DOHH2 (cell line): ENCODE data around the gene LYPD5.

Experiments
- CTCF ChIP-seq: fragments of 200-600 bp; sonication (generic); IDR thresholded peaks from one replicate; pipeline ENCODE4 v1.5.1; 2014; ENCODE audit warnings: antibody characterized with exemption, mild to moderate bottlenecking, low read depth, low read length; ENCODE audit not compliant: poor library complexity, severe bottlenecking
- EZH2phosphoT487 ChIP-seq: fragments of 200-600 bp; sonication (generic); IDR thresholded peaks from 2 replicates; pipeline ENCODE4 v1.6.1; 2017; ENCODE audit warnings: borderline replicate concordance, mild to moderate bottlenecking, antibody characterized with exemption, low read length, moderate library complexity, mixed read lengths

GRCh38 chr19:43776286-43776685 lies 26.0 kb downstream of the LYPD5 start:
- no peak for TF ChIP-seq CTCF
- no peak for TF ChIP-seq EZH2phosphoT487
